ENCODE data around the gene ITFG2.

GRCh38 chr12:2783936-2784600, 28.4 kb upstream of the ITFG2 start:
- TF ChIP-seq CTCF (IDR thresholded peaks at IDR 0.05; ENCODE audit: poor library complexity) (peak; percentile 86), EZH2 (IDR thresholded peaks at IDR 0.05; ENCODE audit: borderline replicate concordance) (no peak)

Measured in hepatocyte (in vitro differentiated cells).